CD4-positive, CD25-positive, alpha-beta regulatory T cell (primary cell): ENCODE measurements around the gene SAMD3. TPM values are rescaled to one million over a fixed set of nuclear protein-coding genes. Genes with fewer than 3 reads are reported as not detected.
A peak's percentile ranks its signal among the peaks of the same experiment; 100 is the strongest.
"Not testable (repeated sequence)": the region's sequence is repeated elsewhere in the genome, so short reads cannot be mapped to it uniquely, and the experiment has no call there.

Source experiments
- ATAC-seq, 2 donors: fragments of 150-1000 bp; cut with Tn5 transposase; one replicate each; pipeline ENCODE4 v1.10.0; 2021; ENCODE audit warnings: low read depth in 2 of 2, moderate number of reproducible peaks in 2 of 2, moderate library complexity in 1 of 2
- DNase-seq, 3 donors: peaks; one replicate each; pipeline versions ENCODE4 v3.0.0 to v3.0.0-alpha.2; 2012 to 2022; ENCODE audit warnings: mixed read lengths in 1 of 3
- H3K27ac ChIP-seq: one replicate; pipeline ENCODE4 v1.7.0; 2013; ENCODE audit warnings: mild to moderate bottlenecking, low read length; ENCODE audit not compliant: insufficient read depth, poor library complexity, severe bottlenecking
- H3K27me3 ChIP-seq: one replicate; pipeline ENCODE4 v1.7.0; 2013; ENCODE audit warnings: low read length; ENCODE audit not compliant: control insufficient read depth, insufficient read depth
- H3K36me3 ChIP-seq: one replicate; pipeline ENCODE4 v1.7.0; 2013; ENCODE audit warnings: mild to moderate bottlenecking, low read length, moderate library complexity; ENCODE audit not compliant: control insufficient read depth, insufficient read depth
- H3K4me1 ChIP-seq: 2 replicates; pipeline ENCODE4 v1.7.0; 2013; ENCODE audit warnings: mild to moderate bottlenecking, low read length; ENCODE audit not compliant: insufficient read depth, control insufficient read depth, poor library complexity, severe bottlenecking
- H3K4me3 ChIP-seq: one replicate; pipeline ENCODE4 v1.7.0; 2013; ENCODE audit warnings: low read depth, mild to moderate bottlenecking, low read length, moderate library complexity
- H3K9me3 ChIP-seq, 2 experiments: 1 replicate in 1 of 2; 2 replicates in 1 of 2; pipeline ENCODE4 v1.7.0; 2013; ENCODE audit warnings: low read length in 2 of 2, mild to moderate bottlenecking in 1 of 2, moderate library complexity in 1 of 2; ENCODE audit not compliant: control insufficient read depth in 2 of 2
- H3K27ac Mint-ChIP-seq, 3 donors: one replicate each; pipeline ENCODE4 v1.8.0; 2020 to 2022; ENCODE audit warnings: mild to moderate bottlenecking in 3 of 3, mixed read lengths in 3 of 3, moderate library complexity in 2 of 3
- H3K27me3 Mint-ChIP-seq: one replicate; pipeline ENCODE4 v1.8.0; 2022; ENCODE audit warnings: mild to moderate bottlenecking, mixed read lengths
- H3K36me3 Mint-ChIP-seq: one replicate; pipeline ENCODE4 v1.8.0; 2020; ENCODE audit warnings: mixed read lengths
- H3K4me1 Mint-ChIP-seq, 4 donors: one replicate each; pipeline ENCODE4 v1.8.0; 2020 to 2022; ENCODE audit warnings: mixed read lengths in 4 of 4, mild to moderate bottlenecking in 1 of 4
- H3K4me3 Mint-ChIP-seq, 4 donors: one replicate each; pipeline ENCODE4 v1.8.0; 2020 to 2022; ENCODE audit warnings: mild to moderate bottlenecking in 4 of 4, mixed read lengths in 4 of 4, moderate library complexity in 3 of 4
- H3K9me3 Mint-ChIP-seq, 7 donors: one replicate each; pipeline ENCODE4 v1.8.0; 2020 to 2022; ENCODE audit warnings: mixed read lengths in 7 of 7, mild to moderate bottlenecking in 3 of 7, moderate library complexity in 2 of 7
- polyA plus RNA-seq, 4 donors: library from polyadenylated mRNA; unstranded; fragments of 300-500 nt; fragmentation: Illumina TruSeq; gene quantifications; one replicate each; pipeline ENCODE4 v1.2.3, GENCODE V29; 2021
- total RNA-seq: library from RNA; stranded (reverse); gene quantifications from one replicate; pipeline ENCODE4 v1.2.3, GENCODE V29; 2022

The SAMD3 gene
- total and polyA plus RNA-seq, 5 donors from 2014 or later: 25.0 to 70.7 (median 49.6) TPM

DNA sequence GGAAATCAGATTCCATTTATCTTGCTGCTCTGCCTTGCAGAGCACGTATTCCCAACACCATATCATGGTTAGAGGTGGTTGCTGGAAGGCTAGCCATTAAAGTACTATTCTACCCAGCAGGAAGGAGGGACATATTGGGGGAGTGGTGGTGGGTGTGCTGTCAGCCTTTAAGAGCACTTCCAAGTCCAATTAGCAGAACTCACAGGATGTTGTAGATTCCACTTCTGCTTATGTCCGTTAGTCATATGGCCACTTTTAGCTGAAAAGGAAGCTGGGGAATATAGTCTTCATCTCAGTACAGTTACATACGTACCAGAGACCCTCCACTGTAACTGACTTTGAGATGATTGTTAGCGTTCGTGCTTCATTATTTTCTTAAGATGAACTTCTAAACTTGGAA lies 94.4 kb downstream of the SAMD3 start:
- H3K4me3 Mint-ChIP-seq: no peak overlapping the region
- Histone ChIP-seq H3K27me3 (no peaks in the 10 kb centered on the region), H3K4me1 (peaks cover 52% of the 10 kb centered on the region), H3K27ac (no peak overlapping the region), H3K4me3 (no peak overlapping the region), H3K36me3 (peaks cover 8% of the 10 kb centered on the region), H3K9me3 (no peaks in the 10 kb centered on the region)
- H3K27ac Mint-ChIP-seq: peak overlapping the region in 2 of 3 donors; percentile 22 to 71
- peaks cover 28% of the 10 kb centered on the region for H3K36me3 Mint-ChIP-seq
- peaks cover 0 to 4% (median 0%) of the 10 kb centered on the region in 7 donors for H3K9me3 Mint-ChIP-seq
- DNase-seq (no peak), ATAC-seq (no peak)
- H3K27me3 Mint-ChIP-seq: no peaks in the 10 kb centered on the region
- peaks cover 30 to 83% (median 55%) of the 10 kb centered on the region in 4 donors for H3K4me1 Mint-ChIP-seq

DNA sequence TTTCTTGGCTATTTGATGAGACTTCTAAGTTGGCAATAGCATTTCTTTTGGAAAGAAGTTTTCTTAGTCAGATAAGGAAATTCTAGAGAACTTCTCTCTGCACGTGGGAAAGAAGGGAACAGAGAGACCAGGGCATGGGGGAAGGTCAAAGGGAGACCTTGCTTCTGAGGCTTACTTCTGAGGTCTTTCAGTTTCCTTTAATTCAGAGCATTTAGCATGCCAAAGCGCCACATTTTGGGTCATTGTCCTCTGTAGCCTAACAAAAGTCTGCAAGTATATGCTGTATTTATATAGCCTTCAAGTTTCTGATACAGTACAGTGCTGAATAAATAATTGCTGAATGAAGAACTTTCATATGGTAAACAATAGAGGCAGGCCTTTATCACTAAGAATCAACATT lies 95.6 kb downstream of the SAMD3 start:
- H3K4me1 Mint-ChIP-seq: peaks cover 32 to 82% (median 54%) of the 10 kb centered on the region in 4 donors
- H3K27ac Mint-ChIP-seq: peak overlapping the region; percentile 7 to 71 (median 65)
- H3K9me3 Mint-ChIP-seq: peaks cover 0 to 4% (median 0%) of the 10 kb centered on the region in 7 donors
- Histone ChIP-seq H3K27me3 (no peaks in the 10 kb centered on the region), H3K4me1 (peaks cover 42% of the 10 kb centered on the region), H3K36me3 (peaks cover 12% of the 10 kb centered on the region), H3K9me3 (no peaks in the 10 kb centered on the region), H3K4me3 (no peak overlapping the region), H3K27ac (no peak overlapping the region)
- H3K4me3 Mint-ChIP-seq: peak overlapping the region in 1 of 4 donors; percentile 59
- DNase-seq (no peak), ATAC-seq (no peak)
- H3K27me3 Mint-ChIP-seq: no peaks in the 10 kb centered on the region
- peaks cover 28% of the 10 kb centered on the region for H3K36me3 Mint-ChIP-seq

DNA sequence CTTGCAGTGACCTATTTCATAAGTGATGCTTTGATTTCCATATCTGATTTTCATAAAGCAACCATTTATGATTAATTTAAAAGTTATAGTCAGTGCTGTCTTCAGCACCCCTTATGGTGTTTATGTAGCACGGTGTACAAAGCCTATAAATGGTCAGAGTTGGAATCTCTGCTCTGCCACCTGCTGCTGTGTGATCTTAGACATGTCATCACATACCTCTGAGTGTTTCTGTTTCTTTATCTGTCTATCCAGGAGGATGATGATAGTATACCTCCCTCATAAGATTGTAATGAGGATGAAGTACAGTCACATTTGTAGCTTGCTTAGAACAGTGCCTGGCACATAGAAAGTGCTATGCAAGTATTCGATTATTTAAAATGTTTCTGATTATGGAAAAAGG lies 100.5 kb downstream of the SAMD3 start:
- H3K9me3 ChIP-seq: no peaks in the 10 kb centered on the region
- peaks cover 35 to 58% (median 40%) of the 10 kb centered on the region in 4 donors for H3K4me1 Mint-ChIP-seq
- peaks cover 0 to 4% (median 0%) of the 10 kb centered on the region in 7 donors for H3K9me3 Mint-ChIP-seq
- peaks cover 43% of the 10 kb centered on the region for H3K36me3 Mint-ChIP-seq
- peak overlapping the region; percentile 48 to 83 (median 66) for H3K27ac Mint-ChIP-seq
- H3K36me3 ChIP-seq: peaks cover 23% of the 10 kb centered on the region
- H3K27me3 ChIP-seq: no peaks in the 10 kb centered on the region
- H3K27ac ChIP-seq: no peak overlapping the region
- H3K4me1 ChIP-seq: peaks cover 12% of the 10 kb centered on the region
- no peak overlapping the region for H3K4me3 ChIP-seq
- DNase-seq (no peak), ATAC-seq (no peak)
- no peak overlapping the region for H3K4me3 Mint-ChIP-seq
- no peaks in the 10 kb centered on the region for H3K27me3 Mint-ChIP-seq

DNA sequence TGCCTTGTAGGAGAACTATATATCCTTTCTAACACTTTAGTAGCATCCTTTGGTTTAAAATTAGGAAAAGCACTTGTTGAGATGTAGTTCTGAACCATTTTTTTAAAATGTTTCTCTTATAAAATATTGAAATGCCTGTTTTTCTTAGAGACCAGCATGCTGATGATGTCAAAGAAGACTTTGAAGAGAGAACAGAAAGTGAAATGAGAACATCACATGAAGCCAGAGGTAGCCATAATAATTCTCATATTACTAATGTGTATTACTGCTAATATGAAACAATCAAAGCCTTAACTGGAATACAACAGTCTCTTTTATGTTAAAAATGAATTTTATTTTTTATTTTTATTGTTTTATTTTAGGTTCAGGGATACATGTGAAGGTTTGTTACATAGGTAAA lies 102.0 kb downstream of the SAMD3 start:
- Histone ChIP-seq H3K36me3 (peaks cover 25% of the 10 kb centered on the region), H3K9me3 (no peaks in the 10 kb centered on the region), H3K4me3 (peak overlapping the region; percentile 23), H3K27ac (peak overlapping the region; percentile 15), H3K27me3 (no peaks in the 10 kb centered on the region), H3K4me1 (peaks cover 6% of the 10 kb centered on the region)
- no peak overlapping the region for H3K4me3 Mint-ChIP-seq
- no peaks in the 10 kb centered on the region for H3K27me3 Mint-ChIP-seq
- ATAC-seq (no peak), DNase-seq (peak in 2 of 3 donors; percentile 29 to 43)
- H3K4me1 Mint-ChIP-seq: peaks cover 28 to 49% (median 30%) of the 10 kb centered on the region in 4 donors
- H3K27ac Mint-ChIP-seq: peak overlapping the region in 2 of 3 donors; percentile 23 to 76
- H3K36me3 Mint-ChIP-seq: peaks cover 44% of the 10 kb centered on the region
- H3K9me3 Mint-ChIP-seq: peaks cover 0 to 4% (median 0%) of the 10 kb centered on the region in 7 donors

DNA sequence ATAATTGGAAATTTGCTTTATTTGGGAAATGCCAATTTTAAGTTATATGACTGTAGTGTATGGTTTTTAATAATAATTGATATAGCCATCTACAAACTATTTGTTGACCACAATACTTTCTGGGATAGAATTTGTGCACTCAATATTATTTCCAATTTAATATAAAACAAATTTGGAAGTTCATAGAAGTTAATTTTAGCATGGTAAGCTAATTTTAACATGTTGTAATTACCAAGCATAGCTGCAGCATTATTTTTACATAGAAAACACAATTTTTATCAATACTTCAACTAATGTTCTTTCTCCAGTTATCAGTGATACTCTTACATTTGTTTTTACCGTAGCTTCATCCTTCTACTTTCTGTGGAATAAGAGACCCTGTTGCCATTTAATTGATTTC lies 103.5 kb downstream of the SAMD3 start:
- no peak overlapping the region for H3K27ac ChIP-seq
- DNase-seq (no peak), ATAC-seq (no peak)
- H3K36me3 ChIP-seq: peaks cover 21% of the 10 kb centered on the region
- no peaks in the 10 kb centered on the region for H3K27me3 ChIP-seq
- no peak overlapping the region for H3K4me3 Mint-ChIP-seq
- peaks cover 28 to 45% (median 29%) of the 10 kb centered on the region in 4 donors for H3K4me1 Mint-ChIP-seq
- H3K9me3 ChIP-seq: no peaks in the 10 kb centered on the region
- no peak overlapping the region for H3K4me3 ChIP-seq
- peaks cover 6% of the 10 kb centered on the region for H3K4me1 ChIP-seq
- peaks cover 0 to 3% (median 0%) of the 10 kb centered on the region in 7 donors for H3K9me3 Mint-ChIP-seq
- no peaks in the 10 kb centered on the region for H3K27me3 Mint-ChIP-seq
- no peak overlapping the region for H3K27ac Mint-ChIP-seq
- peaks cover 40% of the 10 kb centered on the region for H3K36me3 Mint-ChIP-seq

DNA sequence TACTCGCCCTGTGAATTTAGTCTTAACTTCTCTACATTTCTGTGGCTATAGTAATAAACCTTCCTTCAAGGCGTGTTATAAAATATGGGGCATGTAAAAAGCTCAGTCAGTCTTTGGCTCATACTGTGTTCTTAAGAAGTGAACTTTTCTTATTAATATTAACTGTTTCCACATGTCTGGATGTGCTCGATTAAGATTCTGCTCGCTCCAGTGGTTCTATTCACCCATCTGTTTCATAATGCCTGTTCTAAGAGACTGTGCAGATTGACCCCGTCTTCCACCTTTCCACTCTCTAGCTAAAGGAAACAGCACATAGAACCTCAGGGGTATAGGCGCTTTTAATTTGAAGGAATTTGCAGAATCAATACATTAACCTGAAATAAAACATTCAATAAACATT lies 104.5 kb downstream of the SAMD3 start:
- H3K4me3 ChIP-seq: no peak overlapping the region
- no peak for ATAC-seq
- peaks cover 17% of the 10 kb centered on the region for H3K36me3 ChIP-seq
- Mint-ChIP-seq H3K27ac (no peak overlapping the region), H3K4me1 (peaks cover 28 to 43% (median 29%) of the 10 kb centered on the region in 4 donors), H3K4me3 (no peak overlapping the region), H3K36me3 (peaks cover 34% of the 10 kb centered on the region), H3K9me3 (peaks cover 0 to 3% (median 0%) of the 10 kb centered on the region in 7 donors), H3K27me3 (no peaks in the 10 kb centered on the region)
- H3K27me3 ChIP-seq: no peaks in the 10 kb centered on the region
- DNase-seq: no peak
- H3K27ac ChIP-seq: no peak overlapping the region
- no peaks in the 10 kb centered on the region for H3K9me3 ChIP-seq
- peaks cover 6% of the 10 kb centered on the region for H3K4me1 ChIP-seq

DNA sequence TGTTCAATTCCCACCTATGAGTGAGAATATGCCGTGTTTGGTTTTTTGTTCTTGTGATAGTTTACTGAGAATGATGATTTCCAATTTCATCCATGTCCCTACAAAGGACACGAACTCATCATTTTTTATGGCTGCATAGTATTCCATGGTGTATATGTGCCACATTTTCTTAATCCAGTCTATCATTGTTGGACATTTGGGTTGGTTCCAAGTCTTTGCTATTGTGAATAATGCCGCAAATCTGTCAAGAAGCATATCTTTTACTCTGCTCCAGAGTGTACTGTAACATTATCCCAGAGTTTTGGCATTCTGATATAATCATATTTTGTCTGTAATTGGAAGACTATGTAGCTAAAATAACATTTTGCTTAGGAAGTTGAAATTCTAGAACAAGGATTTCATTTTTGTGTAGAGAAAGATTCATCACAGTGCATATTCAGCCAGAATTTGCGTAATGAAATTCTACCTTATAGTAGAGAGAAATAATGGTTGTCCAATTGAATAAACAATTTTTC lies 105.5 kb downstream of the SAMD3 start:
- not testable (repeated sequence) for H3K4me1 ChIP-seq, H3K4me3 ChIP-seq, H3K27ac Mint-ChIP-seq, H3K9me3 Mint-ChIP-seq, H3K9me3 ChIP-seq, H3K4me3 Mint-ChIP-seq, H3K27me3 Mint-ChIP-seq, ATAC-seq, H3K27ac ChIP-seq, DNase-seq, H3K27me3 ChIP-seq
- H3K36me3 Mint-ChIP-seq: peaks cover 40% of the 10 kb centered on the region
- H3K4me1 Mint-ChIP-seq: peaks cover 19 to 42% (median 21%) of the 10 kb centered on the region in 4 donors
- peaks cover 19% of the 10 kb centered on the region for H3K36me3 ChIP-seq

DNA sequence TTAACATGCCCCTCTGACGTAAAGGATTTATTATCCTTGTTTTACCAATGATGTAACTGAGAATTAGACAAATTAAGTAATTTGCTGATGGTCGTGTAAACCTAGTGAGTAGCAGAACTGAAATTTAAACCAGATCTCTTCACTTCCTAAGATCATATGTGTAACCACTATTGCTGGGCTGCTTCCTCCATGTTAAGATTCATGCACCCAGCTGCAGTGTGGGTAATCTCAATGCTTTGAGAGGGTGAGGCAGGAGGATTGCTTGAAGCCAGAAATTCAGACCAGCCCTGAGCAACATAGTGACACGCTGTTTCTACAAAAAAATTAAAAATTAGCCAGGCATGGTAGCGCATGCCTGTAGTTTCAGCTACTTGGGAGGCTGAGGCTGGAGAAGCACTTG lies 106.5 kb downstream of the SAMD3 start:
- no peak for DNase-seq
- peaks cover 6% of the 10 kb centered on the region for H3K4me1 ChIP-seq
- no peaks in the 10 kb centered on the region for H3K27me3 Mint-ChIP-seq
- H3K4me3 Mint-ChIP-seq: no peak overlapping the region
- no peaks in the 10 kb centered on the region for H3K27me3 ChIP-seq
- H3K9me3 Mint-ChIP-seq: peaks cover 0 to 1% (median 0%) of the 10 kb centered on the region in 7 donors
- H3K36me3 Mint-ChIP-seq: peaks cover 46% of the 10 kb centered on the region
- H3K27ac ChIP-seq: no peak overlapping the region
- no peak overlapping the region for H3K4me3 ChIP-seq
- peaks cover 14% of the 10 kb centered on the region for H3K36me3 ChIP-seq
- ATAC-seq: no peak
- H3K9me3 ChIP-seq: no peaks in the 10 kb centered on the region
- peak overlapping the region in 2 of 3 donors; percentile 17 to 31 for H3K27ac Mint-ChIP-seq
- peaks cover 15 to 40% (median 25%) of the 10 kb centered on the region in 4 donors for H3K4me1 Mint-ChIP-seq
